HG02798 (cell line): Measurements from ENCODE around the gene RETREG1.
"Not testable (repeated sequence)": the region's sequence is repeated elsewhere in the genome, so short reads cannot be mapped to it uniquely, and the experiment has no call there.

Experiments
- ATAC-seq: cut with Tn5 transposase; IDR thresholded peaks from one replicate; pipeline ENCODE4 v1.9.1; 2021; ENCODE audit warnings: mild to moderate bottlenecking; ENCODE audit not compliant: unreplicated experiment, poor library complexity

The RETREG1 gene

GRCh38 chr5:16617274-16617968 is 624 bp upstream of the RETREG1 start:
- ATAC-seq: no peak

GRCh38 chr5:16615741-16616535 is 859 bp downstream of the RETREG1 start:
- no peak for ATAC-seq

- no peak for ATAC-seq
Measured at GRCh38 chr5:16612007-16612406, 4.8 kb downstream of the RETREG1 start.

GRCh38 chr5:16610896-16611295 is 5.9 kb downstream of the RETREG1 start:
- ATAC-seq: not testable (repeated sequence)

- no peak for ATAC-seq
Measured at GRCh38 chr5:16609412-16609811, 7.4 kb downstream of the RETREG1 start.

- no peak for ATAC-seq
Measured at GRCh38 chr5:16606628-16607027, 10.2 kb downstream of the RETREG1 start.

- no peak for ATAC-seq
Measured at GRCh38 chr5:16603701-16604100, 13.1 kb downstream of the RETREG1 start.

- ATAC-seq: no peak
Measured at GRCh38 chr5:16603295-16603694, 13.5 kb downstream of the RETREG1 start.

GRCh38 chr5:16602182-16602581 is 14.6 kb downstream of the RETREG1 start:
- ATAC-seq: no peak

- ATAC-seq: no peak
Measured at GRCh38 chr5:16600946-16601345, 15.9 kb downstream of the RETREG1 start.

- no peak for ATAC-seq
Measured at GRCh38 chr5:16600397-16600796, 16.4 kb downstream of the RETREG1 start.

- ATAC-seq: no peak
Measured at GRCh38 chr5:16597946-16598694, 18.7 kb downstream of the RETREG1 start.

GRCh38 chr5:16596581-16596940 is 20.2 kb downstream of the RETREG1 start:
- ATAC-seq: no peak

GRCh38 chr5:16595881-16596580 is 20.8 kb downstream of the RETREG1 start:
- ATAC-seq: no peak

GRCh38 chr5:16593628-16594027 is 23.2 kb downstream of the RETREG1 start:
- ATAC-seq: no peak

GRCh38 chr5:16593013-16593412 is 23.8 kb downstream of the RETREG1 start:
- ATAC-seq: no peak

- no peak for ATAC-seq
Measured at GRCh38 chr5:16592255-16592654, 24.5 kb downstream of the RETREG1 start.

- ATAC-seq: no peak
Measured at GRCh38 chr5:16590685-16591084, 26.1 kb downstream of the RETREG1 start.

GRCh38 chr5:16589658-16590057 is 27.1 kb downstream of the RETREG1 start:
- ATAC-seq: no peak

- no peak for ATAC-seq
Measured at GRCh38 chr5:16588434-16589214, 28.2 kb downstream of the RETREG1 start.
